Measurements from ENCODE around the gene KIF26B. TPM values are rescaled to one million over a fixed set of nuclear protein-coding genes. Genes with fewer than 3 reads are reported as not detected.

Gene KIF26B
- polyA plus RNA-seq, 1 of the 3 experiments (the other 2 are of a cell fraction) = 2.6 TPM

DNA sequence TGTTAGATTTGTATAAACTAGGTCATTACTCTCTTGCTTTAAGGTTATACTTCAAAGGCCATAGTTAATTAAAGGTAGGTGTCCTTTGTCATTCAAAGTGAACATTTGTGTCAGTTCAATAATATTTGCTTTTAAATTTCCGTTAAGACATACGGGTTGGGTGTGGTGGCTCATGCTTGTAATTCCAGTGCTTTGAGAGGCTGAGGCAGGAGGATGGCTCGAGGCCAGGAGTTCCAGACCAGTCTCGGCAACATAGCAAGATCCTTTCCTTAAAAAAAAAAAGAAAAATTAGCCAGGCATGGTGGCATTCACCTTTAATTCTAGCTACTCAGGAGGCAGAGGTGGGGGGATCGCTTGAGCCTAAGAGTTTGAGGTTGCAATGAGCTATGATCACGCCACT lies 80.4 kb downstream of the KIF26B start:
- peaks cover 6% of the 10 kb centered on the region; the same call in 1 of the 2 replicates for H4K20me1 ChIP-seq (ENCODE audit: insufficient read depth)

DNA sequence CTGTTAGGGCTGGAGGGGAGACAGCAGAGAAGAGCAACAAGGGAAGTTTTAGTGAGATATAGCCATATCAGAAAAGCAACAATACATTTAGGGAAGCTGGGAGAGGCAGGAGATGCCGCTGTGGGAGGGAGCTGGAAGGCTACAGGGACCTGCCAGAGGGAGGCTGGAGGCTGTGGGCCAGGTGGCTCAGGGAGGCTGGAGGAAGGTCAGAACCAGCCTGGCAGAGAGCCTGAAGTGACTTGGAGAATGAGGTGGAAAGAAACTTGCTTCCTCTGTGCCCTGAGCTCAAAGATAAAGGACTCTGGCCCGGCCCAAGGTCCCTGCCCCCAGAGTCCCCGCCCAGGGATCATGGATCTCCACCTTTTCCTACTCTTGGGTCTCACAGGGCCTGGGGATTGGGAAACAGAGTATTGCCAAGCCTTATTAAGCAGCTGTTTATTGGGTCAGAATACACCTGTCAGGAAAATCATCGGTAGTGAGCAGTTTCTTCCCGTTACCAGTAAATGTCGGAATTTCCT lies 85.9 kb downstream of the KIF26B start:
- Histone ChIP-seq H3K9me2 (no peaks in the 10 kb centered on the region), H4K20me1 (ENCODE audit: insufficient read depth) (peaks cover 6% of the 10 kb centered on the region; the same call in 1 of the 2 replicates), H3K4me2 (no peak overlapping the region), H3K36me3 (replicated peaks in 1 of 2; ENCODE audit: control insufficient read depth in 1 of 2, insufficient read depth in 2 of 2, low read length in 1 of 2) (no peaks in the 10 kb centered on the region), H3F3A (replicated peaks; ENCODE audit: insufficient read depth) (no peaks in the 10 kb centered on the region), H3K9ac (no peak overlapping the region), H3K4me3 (ENCODE audit: low read depth in 2 of 2, low read length in 1 of 2) (no peak overlapping the region), H3K27me3 (ENCODE audit: insufficient read depth) (no peaks in the 10 kb centered on the region), H3K4me1 (ENCODE audit: control insufficient read depth in 1 of 2, insufficient read depth in 2 of 2, low read depth in 1 of 2, low read length in 1 of 2) (peaks cover 0 to 4% of the 10 kb centered on the region in 2 experiments; a peak in 1 of 4 replicates), H3K27ac (ENCODE audit: low read depth in 2 of 2, low read length in 1 of 2) (no peak overlapping the region; a peak in 1 of 4 replicates), H3K79me2 (ENCODE audit: insufficient read depth) (no peaks in the 10 kb centered on the region), H3K9me3 (no peaks in the 10 kb centered on the region), H2AFZ (ENCODE audit: low read depth) (no peak overlapping the region)
- POLR2A ChIA-PET = no interaction called here
- DNase-seq = no peak
- WGBS (ENCODE audit: low lambda C conversion rate) = 94% methylated on average over 6 of the region's 6 CpGs
- CTCF ChIA-PET = interaction anchor here (0.6 to 1.4 kb wide), 5 partner anchors 9 to 84 kb away, joined by 3 to 6 read pairs (median 3); no protein-coding TSS in a partner anchor
- TF ChIP-seq, protein P1, sequence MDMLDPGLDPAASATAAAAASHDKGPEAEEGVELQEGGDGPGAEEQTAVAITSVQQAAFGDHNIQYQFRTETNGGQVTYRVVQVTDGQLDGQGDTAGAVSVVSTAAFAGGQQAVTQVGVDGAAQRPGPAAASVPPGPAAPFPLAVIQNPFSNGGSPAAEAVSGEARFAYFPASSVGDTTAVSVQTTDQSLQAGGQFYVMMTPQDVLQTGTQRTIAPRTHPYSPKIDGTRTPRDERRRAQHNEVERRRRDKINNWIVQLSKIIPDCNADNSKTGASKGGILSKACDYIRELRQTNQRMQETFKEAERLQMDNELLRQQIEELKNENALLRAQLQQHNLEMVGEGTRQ (IDR thresholded peaks at IDR 0.05; ENCODE audit: borderline replicate concordance, low read depth, low read length) = no peak
- TF ChIP-seq, protein P2, sequence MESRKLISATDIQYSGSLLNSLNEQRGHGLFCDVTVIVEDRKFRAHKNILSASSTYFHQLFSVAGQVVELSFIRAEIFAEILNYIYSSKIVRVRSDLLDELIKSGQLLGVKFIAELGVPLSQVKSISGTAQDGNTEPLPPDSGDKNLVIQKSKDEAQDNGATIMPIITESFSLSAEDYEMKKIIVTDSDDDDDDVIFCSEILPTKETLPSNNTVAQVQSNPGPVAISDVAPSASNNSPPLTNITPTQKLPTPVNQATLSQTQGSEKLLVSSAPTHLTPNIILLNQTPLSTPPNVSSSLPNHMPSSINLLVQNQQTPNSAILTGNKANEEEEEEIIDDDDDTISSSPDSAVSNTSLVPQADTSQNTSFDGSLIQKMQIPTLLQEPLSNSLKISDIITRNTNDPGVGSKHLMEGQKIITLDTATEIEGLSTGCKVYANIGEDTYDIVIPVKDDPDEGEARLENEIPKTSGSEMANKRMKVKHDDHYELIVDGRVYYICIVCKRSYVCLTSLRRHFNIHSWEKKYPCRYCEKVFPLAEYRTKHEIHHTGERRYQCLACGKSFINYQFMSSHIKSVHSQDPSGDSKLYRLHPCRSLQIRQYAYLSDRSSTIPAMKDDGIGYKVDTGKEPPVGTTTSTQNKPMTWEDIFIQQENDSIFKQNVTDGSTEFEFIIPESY (IDR thresholded peaks at IDR 0.05; ENCODE audit: borderline replicate concordance, low read depth) = no peak
- no peak for TF ChIP-seq GABPA (IDR thresholded peaks at IDR 0.05; ENCODE audit: low read depth)
- TF ChIP-seq MXI1 (IDR thresholded peaks at IDR 0.05; ENCODE audit: low read depth, low read length) = no peak
- no peak for TF ChIP-seq EP300 (IDR thresholded peaks at IDR 0.05; ENCODE audit: borderline replicate concordance in 1 of 2, low read depth in 1 of 2, low read length in 1 of 2)
- TF ChIP-seq, protein P3, sequence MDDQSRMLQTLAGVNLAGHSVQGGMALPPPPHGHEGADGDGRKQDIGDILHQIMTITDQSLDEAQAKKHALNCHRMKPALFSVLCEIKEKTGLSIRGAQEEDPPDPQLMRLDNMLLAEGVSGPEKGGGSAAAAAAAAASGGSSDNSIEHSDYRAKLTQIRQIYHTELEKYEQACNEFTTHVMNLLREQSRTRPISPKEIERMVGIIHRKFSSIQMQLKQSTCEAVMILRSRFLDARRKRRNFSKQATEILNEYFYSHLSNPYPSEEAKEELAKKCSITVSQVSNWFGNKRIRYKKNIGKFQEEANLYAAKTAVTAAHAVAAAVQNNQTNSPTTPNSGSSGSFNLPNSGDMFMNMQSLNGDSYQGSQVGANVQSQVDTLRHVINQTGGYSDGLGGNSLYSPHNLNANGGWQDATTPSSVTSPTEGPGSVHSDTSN (IDR thresholded peaks at IDR 0.05) = no peak
- TF ChIP-seq YY1 (IDR thresholded peaks at IDR 0.05; ENCODE audit: low read depth) = no peak
- no peak for TF ChIP-seq EZH2phosphoT487 (IDR thresholded peaks at IDR 0.05; ENCODE audit: borderline replicate concordance, low read depth)
- no peak for TF ChIP-seq RAD21 (IDR thresholded peaks at IDR 0.05; ENCODE audit: low read length)
- TF ChIP-seq, protein P4, sequence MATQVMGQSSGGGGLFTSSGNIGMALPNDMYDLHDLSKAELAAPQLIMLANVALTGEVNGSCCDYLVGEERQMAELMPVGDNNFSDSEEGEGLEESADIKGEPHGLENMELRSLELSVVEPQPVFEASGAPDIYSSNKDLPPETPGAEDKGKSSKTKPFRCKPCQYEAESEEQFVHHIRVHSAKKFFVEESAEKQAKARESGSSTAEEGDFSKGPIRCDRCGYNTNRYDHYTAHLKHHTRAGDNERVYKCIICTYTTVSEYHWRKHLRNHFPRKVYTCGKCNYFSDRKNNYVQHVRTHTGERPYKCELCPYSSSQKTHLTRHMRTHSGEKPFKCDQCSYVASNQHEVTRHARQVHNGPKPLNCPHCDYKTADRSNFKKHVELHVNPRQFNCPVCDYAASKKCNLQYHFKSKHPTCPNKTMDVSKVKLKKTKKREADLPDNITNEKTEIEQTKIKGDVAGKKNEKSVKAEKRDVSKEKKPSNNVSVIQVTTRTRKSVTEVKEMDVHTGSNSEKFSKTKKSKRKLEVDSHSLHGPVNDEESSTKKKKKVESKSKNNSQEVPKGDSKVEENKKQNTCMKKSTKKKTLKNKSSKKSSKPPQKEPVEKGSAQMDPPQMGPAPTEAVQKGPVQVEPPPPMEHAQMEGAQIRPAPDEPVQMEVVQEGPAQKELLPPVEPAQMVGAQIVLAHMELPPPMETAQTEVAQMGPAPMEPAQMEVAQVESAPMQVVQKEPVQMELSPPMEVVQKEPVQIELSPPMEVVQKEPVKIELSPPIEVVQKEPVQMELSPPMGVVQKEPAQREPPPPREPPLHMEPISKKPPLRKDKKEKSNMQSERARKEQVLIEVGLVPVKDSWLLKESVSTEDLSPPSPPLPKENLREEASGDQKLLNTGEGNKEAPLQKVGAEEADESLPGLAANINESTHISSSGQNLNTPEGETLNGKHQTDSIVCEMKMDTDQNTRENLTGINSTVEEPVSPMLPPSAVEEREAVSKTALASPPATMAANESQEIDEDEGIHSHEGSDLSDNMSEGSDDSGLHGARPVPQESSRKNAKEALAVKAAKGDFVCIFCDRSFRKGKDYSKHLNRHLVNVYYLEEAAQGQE (IDR thresholded peaks at IDR 0.05; ENCODE audit: low read depth, low read length) = no peak

More for the DNA sequence above, 80.4 kb downstream of the KIF26B start:
- Histone ChIP-seq H3K36me3 (replicated peaks in 1 of 2; ENCODE audit: control insufficient read depth in 1 of 2, insufficient read depth in 2 of 2, low read length in 1 of 2) (no peaks in the 10 kb centered on the region), H3K27ac (ENCODE audit: low read depth in 2 of 2, low read length in 1 of 2) (no peak overlapping the region), H3K27me3 (ENCODE audit: insufficient read depth) (no peaks in the 10 kb centered on the region), H3K9ac (no peak overlapping the region), H3K9me3 (no peaks in the 10 kb centered on the region), H3K79me2 (ENCODE audit: insufficient read depth) (no peaks in the 10 kb centered on the region), H3F3A (replicated peaks; ENCODE audit: insufficient read depth) (no peaks in the 10 kb centered on the region), H2AFZ (ENCODE audit: low read depth) (no peak overlapping the region), H3K4me3 (ENCODE audit: low read depth in 2 of 2, low read length in 1 of 2) (no peak overlapping the region), H3K9me2 (no peaks in the 10 kb centered on the region), H3K4me1 (ENCODE audit: control insufficient read depth in 1 of 2, insufficient read depth in 2 of 2, low read depth in 1 of 2, low read length in 1 of 2) (peaks cover 0 to 6% of the 10 kb centered on the region in 2 experiments; a peak in 1 of 4 replicates), H3K4me2 (no peak overlapping the region)
- TF ChIP-seq, protein P5, sequence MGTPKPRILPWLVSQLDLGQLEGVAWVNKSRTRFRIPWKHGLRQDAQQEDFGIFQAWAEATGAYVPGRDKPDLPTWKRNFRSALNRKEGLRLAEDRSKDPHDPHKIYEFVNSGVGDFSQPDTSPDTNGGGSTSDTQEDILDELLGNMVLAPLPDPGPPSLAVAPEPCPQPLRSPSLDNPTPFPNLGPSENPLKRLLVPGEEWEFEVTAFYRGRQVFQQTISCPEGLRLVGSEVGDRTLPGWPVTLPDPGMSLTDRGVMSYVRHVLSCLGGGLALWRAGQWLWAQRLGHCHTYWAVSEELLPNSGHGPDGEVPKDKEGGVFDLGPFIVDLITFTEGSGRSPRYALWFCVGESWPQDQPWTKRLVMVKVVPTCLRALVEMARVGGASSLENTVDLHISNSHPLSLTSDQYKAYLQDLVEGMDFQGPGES (IDR thresholded peaks at IDR 0.05; ENCODE audit: low read depth, low read length) = no peak
- TF ChIP-seq FOSL2 (IDR thresholded peaks at IDR 0.05; ENCODE audit: borderline replicate concordance, low read depth) = no peak
- TF ChIP-seq, protein P1 (IDR thresholded peaks at IDR 0.05; ENCODE audit: borderline replicate concordance, low read depth, low read length) = no peak
- no peak for TF ChIP-seq TCF12 (IDR thresholded peaks at IDR 0.05)
- no peak for DNase-seq
- 62% methylated on average over 6 of the region's 6 CpGs for WGBS (ENCODE audit: low lambda C conversion rate)
- CTCF ChIA-PET = no interaction called here
- POLR2A ChIA-PET = no interaction called here

Measured in SK-N-SH (cell line).